Measurements from ENCODE around the gene CLDN16. TPM values are rescaled to one million over a fixed set of nuclear protein-coding genes. Genes with fewer than 3 reads are reported as not detected.

The CLDN16 gene
- total and polyA plus RNA-seq, 3 donors from 2014 or later, result 0.19 to 0.55 (median 0.36) TPM

DNA sequence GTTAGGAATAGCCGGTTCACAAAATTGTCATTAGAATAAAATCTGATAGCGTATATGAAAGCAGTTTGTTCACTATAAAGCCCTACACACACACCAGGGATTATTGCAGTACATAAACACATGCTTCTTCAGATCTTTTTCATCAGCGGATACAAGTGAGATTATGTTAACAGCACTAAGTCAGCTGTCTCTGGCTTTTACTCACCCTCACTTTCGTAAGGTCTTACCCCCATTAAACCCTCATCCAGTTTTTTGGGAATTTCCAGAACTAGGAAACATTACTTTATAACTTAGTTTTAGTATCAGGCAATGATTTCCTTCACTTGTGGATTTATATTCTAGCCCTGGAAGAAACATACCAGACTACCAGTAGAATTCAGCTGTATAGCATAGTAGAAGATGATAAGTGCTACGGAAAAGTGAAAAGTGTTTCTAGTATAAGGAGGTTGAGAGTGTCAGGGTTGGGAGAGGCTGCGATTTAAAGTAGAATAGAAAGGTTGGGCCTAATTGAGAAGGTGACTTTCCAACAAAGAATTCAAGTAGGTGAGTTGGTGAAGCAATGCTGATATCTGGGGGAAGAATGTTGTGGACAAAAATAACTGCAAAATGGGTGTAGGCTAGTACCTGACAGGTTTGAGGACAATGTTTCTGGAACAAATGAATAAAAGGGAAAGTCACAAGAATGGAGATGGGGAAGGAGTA, 39.0 kb downstream of the CLDN16 start:
- H3K27me3 ChIP-seq, result no peaks in the 10 kb centered on the region
- H3K36me3 ChIP-seq (ENCODE audit: low read depth, missing control alignments), result no peaks in the 10 kb centered on the region
- TF ChIP-seq POLR2A (IDR thresholded peaks at IDR 0.05), result no peak
- TF ChIP-seq, protein P1, sequence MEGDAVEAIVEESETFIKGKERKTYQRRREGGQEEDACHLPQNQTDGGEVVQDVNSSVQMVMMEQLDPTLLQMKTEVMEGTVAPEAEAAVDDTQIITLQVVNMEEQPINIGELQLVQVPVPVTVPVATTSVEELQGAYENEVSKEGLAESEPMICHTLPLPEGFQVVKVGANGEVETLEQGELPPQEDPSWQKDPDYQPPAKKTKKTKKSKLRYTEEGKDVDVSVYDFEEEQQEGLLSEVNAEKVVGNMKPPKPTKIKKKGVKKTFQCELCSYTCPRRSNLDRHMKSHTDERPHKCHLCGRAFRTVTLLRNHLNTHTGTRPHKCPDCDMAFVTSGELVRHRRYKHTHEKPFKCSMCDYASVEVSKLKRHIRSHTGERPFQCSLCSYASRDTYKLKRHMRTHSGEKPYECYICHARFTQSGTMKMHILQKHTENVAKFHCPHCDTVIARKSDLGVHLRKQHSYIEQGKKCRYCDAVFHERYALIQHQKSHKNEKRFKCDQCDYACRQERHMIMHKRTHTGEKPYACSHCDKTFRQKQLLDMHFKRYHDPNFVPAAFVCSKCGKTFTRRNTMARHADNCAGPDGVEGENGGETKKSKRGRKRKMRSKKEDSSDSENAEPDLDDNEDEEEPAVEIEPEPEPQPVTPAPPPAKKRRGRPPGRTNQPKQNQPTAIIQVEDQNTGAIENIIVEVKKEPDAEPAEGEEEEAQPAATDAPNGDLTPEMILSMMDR (IDR thresholded peaks at IDR 0.05), result no peak
- DNase-seq, result no peak
- no peak overlapping the region for H3K27ac ChIP-seq
- WGBS, 2 donors, result 83 to 87% methylated on average over 6 of the region's 6 CpGs
- H3K4me1 ChIP-seq, result no peaks in the 10 kb centered on the region
- H3K4me3 ChIP-seq, result no peak overlapping the region
- H3K9me3 ChIP-seq, result no peaks in the 10 kb centered on the region
- intact Hi-C loops (cut with DNase I; ENCODE audit: low total_unique reads), result no loop called here

DNA sequence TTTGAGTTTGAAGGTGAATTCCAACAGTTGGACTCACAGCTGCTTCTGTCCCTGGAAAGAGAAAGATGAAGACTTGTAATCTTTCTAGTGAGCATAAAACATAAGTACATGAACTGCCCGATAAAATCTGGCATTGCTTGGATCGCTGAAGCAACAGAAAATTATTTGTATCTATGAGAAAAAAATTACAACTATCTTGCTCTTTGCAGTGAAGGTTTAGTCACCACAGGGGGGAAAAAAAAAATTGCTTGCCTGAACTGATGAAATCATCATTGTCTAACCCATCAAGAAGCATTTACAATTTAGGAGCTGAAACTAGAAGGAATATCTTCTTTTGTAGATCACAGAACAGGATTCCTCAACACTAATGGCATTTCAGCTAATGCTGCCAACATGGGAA, 41.7 kb downstream of the CLDN16 start:
- no peaks in the 10 kb centered on the region for H3K27me3 ChIP-seq
- no peak for TF ChIP-seq POLR2A (IDR thresholded peaks at IDR 0.05)
- TF ChIP-seq, protein P1 (IDR thresholded peaks at IDR 0.05), result no peak
- DNase-seq, result no peak
- no peaks in the 10 kb centered on the region for H3K9me3 ChIP-seq
- no peaks in the 10 kb centered on the region for H3K36me3 ChIP-seq (ENCODE audit: low read depth, missing control alignments)
- no peak overlapping the region for H3K4me3 ChIP-seq
- H3K4me1 ChIP-seq, result no peaks in the 10 kb centered on the region
- no peak overlapping the region for H3K27ac ChIP-seq
- intact Hi-C loops (cut with DNase I; ENCODE audit: low total_unique reads), result no loop called here
- 76 to 80% methylated on average over 2 of the region's 2 CpGs for WGBS, 2 donors

DNA sequence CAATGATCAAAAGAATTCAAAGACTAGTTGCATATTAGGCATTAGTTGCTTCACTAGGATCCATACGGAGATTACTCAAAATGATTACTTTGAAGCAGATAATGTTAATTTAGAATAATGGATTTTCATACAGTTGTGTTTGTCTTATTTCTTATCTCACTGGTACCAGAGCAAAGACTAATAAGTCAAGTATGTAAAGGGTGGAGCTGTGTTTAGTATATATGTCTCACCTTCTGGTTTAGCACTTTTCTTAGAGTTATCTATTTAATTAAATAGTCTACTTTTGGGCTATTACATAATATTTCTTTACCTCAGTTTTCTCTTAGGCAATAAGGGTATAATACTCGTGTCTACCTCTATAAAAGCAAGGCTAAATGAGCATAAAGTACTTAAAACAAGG, 42.9 kb downstream of the CLDN16 start:
- 88 to 89% methylated on average over 2 of the region's 2 CpGs for WGBS, 2 donors
- no peak for DNase-seq
- H3K9me3 ChIP-seq, result no peaks in the 10 kb centered on the region
- no peak for TF ChIP-seq POLR2A (IDR thresholded peaks at IDR 0.05)
- TF ChIP-seq, protein P1 (IDR thresholded peaks at IDR 0.05), result no peak
- H3K27ac ChIP-seq, result no peak overlapping the region
- no peaks in the 10 kb centered on the region for H3K4me1 ChIP-seq
- no peaks in the 10 kb centered on the region for H3K27me3 ChIP-seq
- intact Hi-C loops (cut with DNase I; ENCODE audit: low total_unique reads), result no loop called here
- H3K36me3 ChIP-seq (ENCODE audit: low read depth, missing control alignments), result no peaks in the 10 kb centered on the region
- H3K4me3 ChIP-seq, result no peak overlapping the region

DNA sequence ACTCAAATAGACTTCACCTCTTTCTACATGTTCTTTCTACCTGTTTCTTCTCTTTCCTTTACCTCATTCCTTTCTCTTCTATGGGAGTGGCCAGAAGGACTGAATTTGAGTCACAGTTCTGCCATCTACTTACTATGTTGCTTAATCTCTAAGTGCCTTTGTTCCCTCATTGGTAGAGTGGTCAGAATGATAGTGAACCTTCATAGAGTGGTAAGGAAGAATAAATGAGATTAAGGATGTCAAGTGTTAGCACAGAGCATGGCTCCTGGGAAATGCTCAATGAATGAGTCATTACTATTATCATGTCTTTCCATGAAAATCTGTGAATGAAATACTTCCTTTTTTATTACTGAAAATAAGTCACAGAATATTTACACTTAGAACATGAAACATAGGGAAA, 44.3 kb downstream of the CLDN16 start:
- intact Hi-C loops (cut with DNase I; ENCODE audit: low total_unique reads), result no loop called here
- Histone ChIP-seq H3K27ac (no peak overlapping the region), H3K27me3 (no peaks in the 10 kb centered on the region), H3K9me3 (no peaks in the 10 kb centered on the region), H3K36me3 (ENCODE audit: low read depth, missing control alignments) (no peaks in the 10 kb centered on the region), H3K4me1 (no peaks in the 10 kb centered on the region), H3K4me3 (no peak overlapping the region)
- TF ChIP-seq, protein P1 (IDR thresholded peaks at IDR 0.05), result no peak
- no peak for TF ChIP-seq POLR2A (IDR thresholded peaks at IDR 0.05)
- no peak for DNase-seq

DNA sequence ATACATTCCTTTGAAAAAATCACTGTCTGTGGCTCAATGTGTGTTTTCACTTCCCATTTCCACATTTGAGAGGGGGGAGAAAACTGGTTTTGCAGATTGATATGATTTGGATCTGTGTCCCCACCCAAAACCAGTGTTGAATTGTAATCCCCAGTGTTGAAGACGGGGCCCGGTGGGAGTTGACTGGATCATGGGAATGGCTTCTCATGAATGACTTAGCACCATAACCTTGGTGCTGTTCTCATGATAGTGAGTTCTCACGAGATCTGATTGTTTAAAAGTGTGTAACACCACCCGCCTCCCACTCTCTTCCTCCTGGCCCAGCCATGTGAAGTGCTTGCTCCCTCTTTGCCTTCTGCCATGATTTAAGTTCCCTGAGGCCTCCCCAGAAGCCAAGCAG, 45.7 kb downstream of the CLDN16 start:
- Histone ChIP-seq H3K36me3 (ENCODE audit: low read depth, missing control alignments) (no peaks in the 10 kb centered on the region), H3K27me3 (no peaks in the 10 kb centered on the region), H3K27ac (no peak overlapping the region), H3K4me3 (no peak overlapping the region), H3K4me1 (no peaks in the 10 kb centered on the region), H3K9me3 (no peaks in the 10 kb centered on the region)
- intact Hi-C loops (cut with DNase I; ENCODE audit: low total_unique reads), result no loop called here
- no peak for DNase-seq
- 91 to 92% methylated on average over 4 of the region's 4 CpGs for WGBS, 2 donors
- TF ChIP-seq POLR2A (IDR thresholded peaks at IDR 0.05), result no peak
- TF ChIP-seq, protein P1 (IDR thresholded peaks at IDR 0.05), result no peak

All from testis (tissue), 3 donors.